GM19328 (cell line): Measurements from ENCODE around the gene KCNG2.
"Not testable (repeated sequence)": the region's sequence is repeated elsewhere in the genome, so short reads cannot be mapped to it uniquely, and the experiment has no call there.

Experiments
- ATAC-seq: cut with Tn5 transposase; IDR thresholded peaks from one replicate; pipeline ENCODE4 v1.9.1; 2021; ENCODE audit warnings: mild to moderate bottlenecking, moderate library complexity; ENCODE audit not compliant: unreplicated experiment

Gene KCNG2

GRCh38 chr18:79851950-79852349 is 54.2 kb downstream of the KCNG2 start:
- ATAC-seq: no peak

DNA sequence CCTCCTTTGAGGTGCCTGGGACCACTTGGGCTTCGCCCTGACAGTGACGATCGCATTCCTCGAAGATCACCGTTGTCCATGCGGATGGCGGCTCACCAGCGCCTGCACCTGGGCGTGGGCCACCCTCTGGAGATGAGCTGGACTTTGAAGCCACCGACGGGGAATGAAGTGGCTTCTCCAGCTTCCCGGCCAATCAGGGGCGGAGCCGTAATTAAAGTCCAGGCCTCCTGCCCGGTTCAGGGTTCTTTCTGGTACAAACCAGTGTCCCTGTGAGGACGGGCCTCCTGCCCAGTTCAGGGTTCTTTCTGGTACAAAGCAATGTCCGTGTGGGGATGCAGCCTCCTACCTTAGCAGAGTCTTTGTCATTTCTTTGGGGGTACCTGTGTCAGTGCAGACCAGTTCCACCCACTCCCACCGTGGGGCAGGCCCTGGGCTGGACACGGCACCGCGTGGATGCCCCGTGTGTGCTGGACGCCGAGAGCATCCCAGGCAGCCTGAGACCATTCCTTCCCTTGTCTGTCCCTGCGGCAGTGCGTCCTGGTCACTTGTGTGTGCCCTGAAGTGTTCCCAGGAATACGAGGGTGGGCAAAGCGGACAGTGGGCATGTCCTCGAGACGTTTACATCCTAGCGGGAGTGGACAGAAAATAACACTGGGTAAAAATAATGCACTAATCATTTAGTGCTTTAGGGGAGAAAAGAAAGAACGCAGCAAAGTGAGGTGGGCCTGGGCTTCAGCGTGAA is 55.0 kb downstream of the KCNG2 start:
- ATAC-seq: no peak

GRCh38 chr18:79853303-79853992 is 55.7 kb downstream of the KCNG2 start:
- no peak for ATAC-seq

- no peak for ATAC-seq
These were observed 56.2 kb downstream of the KCNG2 start for GRCh38 chr18:79853993-79854364.

- no peak for ATAC-seq
These were observed 57.6 kb downstream of the KCNG2 start for GRCh38 chr18:79855147-79855933.

DNA sequence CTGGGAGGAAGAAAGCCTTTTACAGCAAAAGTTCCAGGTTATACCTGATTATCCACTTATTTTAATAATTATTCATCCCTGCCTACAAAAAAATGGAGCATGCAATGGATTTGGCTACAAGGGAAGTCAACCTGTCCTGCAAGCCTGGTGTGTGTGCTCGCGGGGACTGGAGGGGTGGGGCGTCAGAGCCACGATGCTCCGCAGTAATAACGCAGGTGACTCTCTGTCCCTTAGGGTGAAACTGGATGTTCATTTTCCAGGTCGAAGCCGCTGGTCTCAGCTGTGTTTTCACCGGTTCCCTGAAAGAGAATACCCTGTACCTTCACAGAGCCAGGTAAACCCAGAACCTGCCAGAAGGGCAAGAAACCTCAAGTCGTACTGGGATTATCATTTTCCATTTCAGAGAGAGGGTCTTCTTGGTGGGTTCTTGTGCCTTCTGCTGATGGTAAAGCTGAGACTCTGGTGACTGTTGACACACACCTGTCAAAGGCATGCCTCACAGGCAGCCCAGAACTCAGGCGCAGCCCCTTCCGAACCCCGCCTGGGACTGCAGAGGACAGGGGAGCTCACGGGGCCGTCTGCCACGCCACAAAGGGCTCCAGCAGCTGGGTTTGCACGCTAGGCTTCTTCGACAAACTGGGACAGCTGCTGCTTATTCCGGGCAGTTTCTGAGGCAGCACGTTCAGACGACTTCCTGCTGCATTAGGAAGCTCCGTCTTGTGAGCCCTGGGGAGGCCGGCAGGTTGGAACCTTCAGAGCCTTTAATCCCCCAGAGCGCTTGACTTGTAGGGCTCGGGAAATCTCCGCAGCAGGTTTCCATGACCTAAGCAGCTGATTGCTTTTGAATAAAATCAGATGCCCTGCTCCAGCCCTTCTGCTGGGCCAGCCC is 58.6 kb downstream of the KCNG2 start:
- ATAC-seq: no peak

- no peak for ATAC-seq
These were observed 59.4 kb downstream of the KCNG2 start for GRCh38 chr18:79857082-79857671.

- no peak for ATAC-seq
These were observed 61.6 kb downstream of the KCNG2 start for GRCh38 chr18:79859314-79859713.

DNA sequence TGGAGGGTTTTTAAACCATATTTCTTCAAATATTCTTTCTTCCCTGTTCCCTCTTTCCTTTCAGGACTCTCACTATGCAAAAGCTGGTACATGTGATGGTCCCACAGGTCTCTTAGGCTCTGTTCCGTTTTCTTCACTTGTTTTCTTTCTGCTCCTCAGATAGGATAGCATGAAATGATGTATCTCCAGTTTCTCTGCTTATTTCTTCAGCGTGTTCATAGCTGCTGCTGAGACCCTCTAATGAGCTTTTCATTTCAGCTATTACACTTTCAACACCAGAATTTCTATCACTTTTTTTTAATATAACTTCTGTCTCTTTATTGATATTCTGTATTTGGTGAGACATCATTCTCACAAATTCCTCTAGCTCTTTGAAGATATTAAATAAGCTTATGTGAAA is 63.9 kb downstream of the KCNG2 start:
- ATAC-seq: no peak

DNA sequence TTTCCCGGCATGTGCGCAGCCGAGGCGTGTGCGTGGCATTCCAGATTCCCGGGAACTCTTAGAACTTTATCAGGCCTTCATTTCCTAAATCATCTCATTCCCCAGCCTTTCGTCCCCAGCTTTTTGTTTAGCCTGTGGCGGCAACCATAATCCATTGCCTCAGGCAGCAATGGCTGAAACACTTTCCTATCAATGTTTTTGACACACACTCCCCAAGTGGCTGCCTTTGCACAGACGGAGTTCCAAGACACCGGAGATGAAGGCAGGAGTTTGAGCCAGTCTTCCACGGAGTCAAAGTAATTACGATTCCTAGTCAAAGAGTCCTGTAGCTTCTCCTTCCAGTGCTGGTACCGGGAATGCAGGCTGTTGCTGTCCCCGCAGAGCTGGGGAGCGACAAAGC is 64.8 kb downstream of the KCNG2 start:
- no peak for ATAC-seq

DNA sequence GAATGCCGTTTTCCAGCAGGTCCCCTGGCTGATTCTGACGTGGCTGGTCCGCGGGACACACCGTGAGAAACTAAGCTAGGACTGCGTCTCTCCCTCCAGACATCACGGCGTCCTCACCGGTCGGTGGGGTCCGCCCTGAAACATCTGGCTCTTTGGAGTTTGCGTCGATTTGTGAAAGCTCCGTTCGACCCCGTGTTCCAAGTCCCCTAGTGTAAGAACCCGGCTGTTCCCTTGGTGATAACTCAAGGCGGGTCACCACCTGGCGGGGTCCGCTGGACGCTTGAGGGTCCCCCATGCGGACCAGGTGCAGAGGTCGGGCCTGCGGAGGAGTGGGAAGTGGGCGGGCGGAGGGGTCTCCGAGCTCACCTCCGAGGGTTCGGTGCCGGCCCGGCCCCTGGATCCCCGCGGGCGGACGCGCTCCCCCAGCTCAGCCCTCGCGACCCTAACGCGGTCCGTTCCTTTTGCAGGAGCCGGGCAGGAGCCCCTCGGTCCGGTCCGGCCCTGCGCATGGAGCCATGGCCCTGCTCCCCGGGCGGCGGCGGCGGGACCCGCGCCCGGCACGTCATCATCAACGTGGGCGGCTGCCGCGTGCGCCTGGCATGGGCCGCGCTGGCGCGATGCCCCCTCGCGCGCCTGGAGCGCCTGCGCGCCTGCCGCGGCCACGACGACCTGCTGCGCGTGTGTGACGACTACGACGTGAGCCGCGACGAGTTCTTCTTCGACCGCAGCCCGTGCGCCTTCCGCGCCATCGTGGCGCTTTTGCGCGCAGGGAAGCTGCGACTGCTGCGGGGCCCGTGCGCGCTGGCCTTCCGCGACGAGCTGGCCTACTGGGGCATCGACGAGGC is 65.6 kb downstream of the KCNG2 start:
- ATAC-seq: no peak

DNA sequence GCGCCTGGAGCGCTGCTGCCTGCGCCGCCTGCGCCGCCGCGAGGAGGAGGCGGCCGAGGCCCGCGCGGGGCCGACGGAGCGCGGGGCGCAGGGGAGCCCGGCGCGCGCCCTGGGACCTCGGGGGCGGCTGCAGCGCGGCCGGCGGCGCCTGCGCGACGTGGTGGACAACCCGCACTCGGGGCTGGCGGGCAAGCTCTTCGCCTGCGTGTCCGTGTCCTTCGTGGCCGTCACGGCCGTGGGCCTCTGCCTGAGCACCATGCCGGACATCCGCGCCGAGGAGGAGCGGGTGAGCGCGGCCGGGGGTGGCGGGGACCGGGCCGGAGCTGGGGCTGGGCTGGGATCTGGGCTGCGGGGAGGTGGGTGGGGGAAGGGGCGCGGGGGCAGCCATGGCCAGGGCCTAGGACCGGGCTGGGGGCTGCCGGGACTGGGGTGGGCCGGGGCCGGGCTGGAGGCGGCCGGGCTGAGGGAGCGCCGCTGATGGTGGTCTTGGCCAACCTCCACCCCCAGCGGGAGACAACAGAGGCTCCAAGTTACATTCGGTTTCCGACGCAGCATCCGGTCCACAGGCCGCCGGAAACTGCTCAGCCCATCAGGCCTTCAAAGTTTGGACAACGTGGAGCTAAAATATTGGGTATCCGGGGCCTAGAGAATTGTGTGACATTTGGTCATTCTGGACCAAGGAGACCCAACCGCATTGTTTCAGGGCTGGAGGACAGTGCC is 66.4 kb downstream of the KCNG2 start:
- ATAC-seq: no peak

DNA sequence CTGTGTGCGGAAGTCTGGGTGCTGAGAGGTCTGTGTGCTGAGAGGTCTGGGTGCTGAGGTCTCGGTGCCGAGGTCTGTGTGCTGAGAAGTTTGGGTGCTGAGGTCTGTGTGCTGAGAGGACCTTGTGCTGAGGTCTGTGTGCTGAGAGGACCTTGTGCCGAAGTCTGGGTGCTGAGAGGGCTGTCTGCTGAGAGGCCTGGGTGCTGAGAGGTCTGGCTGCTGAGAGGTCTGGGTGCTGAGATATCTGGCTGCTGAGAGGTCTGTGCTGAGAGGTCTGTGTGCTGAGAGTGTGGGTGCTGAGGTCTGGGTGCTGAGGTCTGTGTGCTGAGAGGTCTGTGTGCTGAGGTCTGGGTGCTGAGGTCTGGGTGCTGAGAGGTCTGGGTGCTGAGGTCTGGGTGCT is 67.2 kb downstream of the KCNG2 start:
- ATAC-seq: not testable (repeated sequence)

GRCh38 chr18:79865951-79866350 is 68.2 kb downstream of the KCNG2 start:
- not testable (repeated sequence) for ATAC-seq

- no peak for ATAC-seq
These were observed 69.3 kb downstream of the KCNG2 start for GRCh38 chr18:79866889-79867574.

- ATAC-seq: no peak
These were observed 69.9 kb downstream of the KCNG2 start for GRCh38 chr18:79867666-79868065.

- no peak for ATAC-seq
These were observed 70.5 kb downstream of the KCNG2 start for GRCh38 chr18:79868168-79868784.
